NCI-H524 treated with DMSO at 0.1 percent for 48 hours (cell line): Measurements from ENCODE around the gene COX19.
"Not testable (repeated sequence)": the region's sequence is repeated elsewhere in the genome, so short reads cannot be mapped to it uniquely, and the experiment has no call there.

ENCODE experiments used
- DNase-seq: peaks from one replicate; lab custom pipeline; 2025; lab: John Stamatoyannopoulos, UW

Gene COX19

GRCh38 chr7:960972-961371 lies 14.4 kb downstream of the COX19 start:
- not testable (repeated sequence) for DNase-seq

DNA sequence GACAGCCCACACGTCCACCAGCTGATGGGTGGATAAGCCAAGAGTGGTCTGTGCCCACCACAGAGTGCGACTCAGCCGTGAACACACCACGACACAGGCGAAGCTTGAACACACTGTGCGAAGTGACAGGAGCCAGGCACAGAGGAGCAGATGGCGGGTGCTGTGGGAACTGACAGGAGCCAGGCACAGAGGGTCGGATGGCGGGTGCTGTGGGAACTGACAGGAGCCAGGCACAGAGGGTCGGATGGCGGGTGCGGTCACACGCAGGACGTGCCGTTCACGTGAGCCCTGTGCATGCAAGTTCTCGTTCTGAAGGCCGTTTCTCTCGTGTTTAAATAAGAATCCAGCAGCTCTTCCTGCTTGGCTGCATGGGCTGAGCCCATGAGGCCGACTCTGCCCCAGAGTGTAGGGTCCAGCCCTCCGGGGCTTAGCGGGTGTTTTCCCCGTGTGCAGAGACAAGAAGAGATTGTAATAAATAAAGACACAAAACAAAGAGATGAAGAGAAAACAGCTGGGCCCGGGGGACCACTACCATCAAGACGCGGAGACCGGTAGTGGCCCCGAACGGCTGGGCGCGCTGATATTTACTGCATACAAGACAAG lies 15.0 kb downstream of the COX19 start:
- DNase-seq = no peak

DNA sequence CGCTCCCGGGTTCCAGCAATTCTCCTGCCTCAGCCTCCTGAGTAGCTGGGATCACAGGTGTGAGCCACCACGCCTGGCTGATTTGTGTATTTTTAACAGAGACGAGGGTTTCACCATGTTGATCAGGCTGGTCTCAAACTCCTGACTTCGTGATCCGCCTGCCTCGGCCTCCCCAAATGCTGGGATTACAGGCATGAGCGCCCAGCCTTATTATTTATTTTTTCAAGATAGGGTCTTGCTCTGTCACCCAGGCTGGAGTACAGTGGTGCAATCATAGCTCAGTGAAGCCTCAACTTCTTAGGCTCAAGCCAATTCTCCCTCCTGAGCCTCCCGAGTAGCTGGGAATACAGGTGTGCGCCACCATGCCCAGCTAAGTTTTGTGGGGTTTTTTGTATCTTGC lies 15.6 kb downstream of the COX19 start:
- not testable (repeated sequence) for DNase-seq

- no peak for DNase-seq
Measured at GRCh38 chr7:959271-959670, 16.1 kb downstream of the COX19 start.

DNA sequence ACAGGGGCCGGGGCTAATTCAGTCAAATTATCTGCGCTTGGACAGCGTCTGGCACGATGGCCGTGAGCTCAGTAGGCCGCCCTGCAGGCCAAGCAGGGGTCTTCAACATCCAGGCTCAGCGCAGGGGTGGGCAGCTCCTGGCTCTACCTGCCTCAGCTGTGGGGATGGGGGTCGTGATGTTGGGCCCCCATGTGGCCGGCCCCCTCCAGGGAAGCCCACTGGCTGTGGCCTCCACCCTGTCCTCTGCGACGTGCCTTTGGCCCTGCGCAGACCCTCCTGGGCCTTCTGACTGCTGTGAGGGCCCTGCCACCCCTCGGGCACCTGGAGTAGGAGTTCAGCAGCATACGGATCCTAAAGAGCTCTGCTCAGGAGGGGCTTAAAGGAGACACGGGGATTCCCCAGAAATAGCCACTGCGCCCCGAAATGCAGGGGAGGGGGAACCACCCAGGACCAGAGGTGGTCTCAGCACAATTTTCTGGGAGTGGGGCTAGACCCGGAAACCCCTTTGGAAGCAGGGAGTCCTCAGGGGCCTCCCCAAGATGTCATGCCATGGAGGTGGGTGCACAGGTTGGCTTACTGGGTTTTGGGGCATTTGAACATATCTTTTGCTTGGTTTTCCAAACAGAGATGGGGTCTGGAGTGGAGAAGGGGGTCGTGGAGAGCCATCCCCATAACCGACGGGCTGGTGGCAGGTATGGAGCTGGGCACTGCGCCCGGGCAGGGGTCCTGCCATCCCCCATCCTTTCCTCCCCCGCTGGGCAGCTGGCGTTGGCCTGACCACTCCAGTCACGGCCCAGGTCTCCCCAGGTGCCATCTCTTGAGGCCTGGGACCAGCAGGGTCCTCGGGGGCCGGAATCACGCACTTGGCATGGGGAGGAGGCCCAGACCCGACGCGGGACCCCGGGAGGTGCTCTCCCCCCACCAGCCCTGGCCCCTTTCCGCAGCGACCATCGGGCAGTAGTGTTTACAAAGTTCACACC lies 16.8 kb downstream of the COX19 start:
- DNase-seq = no peak

GRCh38 chr7:957418-958220 lies 17.7 kb downstream of the COX19 start:
- DNase-seq = no peak

DNA sequence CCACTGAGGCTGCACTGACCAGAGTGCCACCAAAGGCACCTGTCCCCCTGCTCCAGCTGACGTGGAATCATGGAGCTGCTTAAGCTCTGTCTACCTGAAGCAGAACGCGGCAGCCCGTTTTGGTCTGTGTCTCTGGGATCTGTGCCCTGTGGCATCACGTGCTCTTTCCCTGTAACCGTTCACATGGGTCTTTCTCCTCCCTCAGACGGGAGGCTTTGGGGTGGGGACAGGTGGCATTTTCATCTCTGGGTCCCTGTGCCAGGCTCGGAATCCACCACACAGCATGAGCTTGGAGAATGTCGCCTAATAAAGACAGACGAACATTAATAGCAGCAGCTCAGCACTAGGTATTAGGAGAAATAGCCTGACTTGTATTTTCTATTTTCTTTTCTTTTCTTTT lies 19.3 kb downstream of the COX19 start:
- no peak for DNase-seq

DNA sequence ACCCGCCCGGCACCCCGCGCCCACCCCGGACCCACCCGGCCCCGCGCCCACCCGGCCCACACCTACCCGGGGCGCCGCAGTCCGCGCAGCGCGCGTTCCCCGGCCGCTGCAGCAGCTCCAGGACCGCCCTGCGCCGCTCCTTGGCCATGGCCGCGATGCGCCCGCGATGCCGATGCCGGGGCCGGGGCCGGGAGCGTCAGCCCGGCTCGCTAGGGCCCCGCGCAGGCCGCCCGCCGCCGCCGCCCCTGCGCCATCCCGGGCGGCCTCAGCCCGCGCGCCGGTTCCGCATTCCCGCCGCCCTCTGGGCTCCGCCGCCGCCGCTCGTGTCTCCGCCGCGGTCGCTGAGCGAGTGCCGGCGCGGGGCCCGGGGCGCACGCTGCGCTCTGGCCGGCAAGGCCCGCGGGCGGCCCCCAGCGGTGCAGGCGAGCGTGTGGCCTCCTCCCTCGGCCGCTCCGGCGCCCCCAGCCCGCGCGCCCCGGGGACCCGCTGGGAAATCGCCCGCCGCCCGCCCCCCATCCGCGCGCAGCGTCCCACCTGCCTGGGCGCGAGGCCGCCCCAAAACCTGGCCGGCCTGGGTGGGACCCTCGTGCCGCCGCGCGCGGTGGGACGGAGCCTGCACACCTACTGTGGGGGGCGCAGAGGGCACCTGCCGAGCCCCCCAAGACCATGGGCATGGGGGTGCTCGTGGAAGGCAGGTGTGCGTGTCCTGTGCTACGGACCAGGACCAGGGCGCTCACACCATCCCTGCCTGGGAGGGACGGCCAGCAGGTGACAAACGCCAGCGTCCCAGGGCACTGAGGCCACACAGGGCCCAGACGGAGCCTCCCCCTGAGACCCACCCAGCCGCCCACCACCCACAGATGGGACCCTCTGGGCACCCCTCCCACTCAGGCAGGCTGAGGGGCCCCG lies 20.8 kb downstream of the COX19 start, which contains the start of gene ADAP1:
TSS of gene ADAP1 (minus strand) at position 351 of the 909 bp plus-strand sequence. CDS start at position 148, 203 bp downstream.
- no peak for DNase-seq

DNA sequence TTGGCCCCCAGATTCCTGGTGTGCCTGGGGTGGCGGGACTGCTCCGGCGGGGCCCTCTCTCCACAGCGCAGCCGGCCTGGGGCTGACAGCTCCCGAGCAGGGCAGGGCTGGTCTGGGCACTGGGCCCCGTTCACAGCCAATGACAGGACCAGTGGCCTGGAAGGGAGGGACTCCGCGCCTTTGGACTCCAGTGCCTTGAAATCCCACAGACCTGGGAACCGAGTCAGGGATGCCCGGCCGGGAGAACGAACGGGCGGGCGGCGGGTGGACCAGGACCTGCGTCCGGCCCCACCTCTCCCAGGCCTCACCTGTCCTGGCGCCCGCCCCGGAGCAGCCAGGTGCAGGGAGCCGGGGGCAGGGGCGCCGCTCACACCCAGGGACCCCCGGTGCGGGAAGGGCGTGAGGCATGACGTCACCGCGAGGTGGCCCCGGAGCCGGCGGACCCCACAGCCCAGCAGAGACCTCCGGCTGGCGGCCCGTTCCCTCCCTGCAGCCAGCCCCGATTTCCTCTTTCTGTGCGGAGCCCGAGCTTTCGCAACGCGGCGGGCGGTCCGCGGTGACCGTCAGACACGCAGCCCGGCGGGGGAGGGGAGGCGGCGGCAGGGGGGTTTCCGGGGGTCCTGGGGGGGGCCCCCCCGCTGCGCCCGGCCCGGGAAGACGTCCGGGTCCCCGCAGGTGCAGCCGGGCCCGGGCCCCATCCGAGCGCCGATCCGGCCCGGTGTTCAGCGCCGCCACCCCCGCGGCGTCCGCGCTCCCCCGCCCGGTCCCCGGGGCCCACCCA lies 21.6 kb downstream of the COX19 start:
- DNase-seq = no peak

- DNase-seq = no peak
Measured at GRCh38 chr7:952548-953441, 22.6 kb downstream of the COX19 start.

GRCh38 chr7:951881-952547 lies 23.3 kb downstream of the COX19 start:
- DNase-seq = no peak

- DNase-seq = no peak
Measured at GRCh38 chr7:949021-949934, 26.1 kb downstream of the COX19 start.

DNA sequence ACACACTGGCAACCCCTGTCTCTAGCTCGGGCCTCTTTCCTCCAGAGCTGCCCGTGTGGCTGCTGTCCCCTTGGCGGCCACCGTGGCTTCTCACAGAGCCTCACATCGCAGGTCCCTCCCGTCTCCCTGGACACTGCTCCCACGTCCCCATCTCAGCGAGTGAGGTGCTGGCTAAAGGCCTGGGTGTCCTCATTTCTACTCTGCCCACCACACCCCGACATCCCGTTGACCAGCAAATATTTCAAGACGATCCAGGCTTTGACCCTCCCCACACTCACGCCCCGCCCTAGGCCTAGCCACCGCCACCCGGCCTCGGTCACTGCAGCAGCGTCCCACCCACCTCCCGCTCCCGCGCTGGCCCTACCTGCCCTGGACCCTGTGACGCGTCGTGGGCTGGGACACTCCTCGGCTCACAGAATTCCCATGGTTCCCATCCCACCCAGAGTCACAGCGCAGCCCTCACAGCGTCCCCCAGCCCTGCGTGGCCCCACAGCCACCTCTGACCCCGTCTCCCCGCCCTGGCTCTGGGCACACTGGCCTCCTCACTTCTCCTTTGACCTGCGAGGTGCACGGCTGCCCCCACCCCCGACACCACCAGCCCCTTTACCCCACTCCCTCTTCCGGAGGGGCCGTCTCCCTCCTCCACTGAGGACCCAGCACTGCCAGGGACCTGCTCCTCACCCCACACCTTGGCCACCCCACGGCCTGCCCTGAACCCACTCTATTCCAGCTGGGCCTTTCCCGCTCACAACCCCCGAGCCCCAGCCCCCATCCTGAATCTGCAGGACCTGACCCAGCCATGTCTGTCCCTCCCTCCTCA lies 27.7 kb downstream of the COX19 start:
- no peak for DNase-seq

GRCh38 chr7:946256-946996 lies 28.9 kb downstream of the COX19 start:
- no peak for DNase-seq

GRCh38 chr7:945556-946255 lies 29.6 kb downstream of the COX19 start:
- DNase-seq = no peak

DNA sequence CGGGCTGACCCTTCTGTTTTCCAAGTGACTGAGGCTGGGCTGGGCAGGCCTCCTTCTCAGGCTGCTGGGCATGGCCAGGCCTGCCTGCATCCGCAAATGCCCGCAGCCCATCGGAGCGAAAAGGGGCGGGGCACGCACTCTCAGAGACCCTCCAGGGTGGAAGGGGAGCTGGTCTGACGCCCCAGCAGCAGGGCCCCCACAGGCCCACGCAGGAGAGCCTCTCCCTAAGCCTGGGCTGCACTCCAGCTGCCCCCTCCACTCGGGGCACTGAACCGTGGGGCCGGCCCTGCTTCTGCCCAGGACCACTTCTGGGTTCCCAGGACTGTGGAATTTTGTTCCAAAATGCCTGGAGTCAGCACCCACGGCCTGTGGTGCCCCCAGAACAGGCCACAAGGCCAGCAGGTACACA lies 30.2 kb downstream of the COX19 start:
- DNase-seq = no peak
